ENCODE data around the gene TMEM40.
"Not testable (repeated sequence)": the region's sequence is repeated elsewhere in the genome, so short reads cannot be mapped to it uniquely, and the experiment has no call there.

TMEM40 gene

GRCh38 chr3:12719541-12719940, 39.5 kb downstream of the TMEM40 start:
- no peak for DNase-seq (ENCODE audit: low spot score)

DNA sequence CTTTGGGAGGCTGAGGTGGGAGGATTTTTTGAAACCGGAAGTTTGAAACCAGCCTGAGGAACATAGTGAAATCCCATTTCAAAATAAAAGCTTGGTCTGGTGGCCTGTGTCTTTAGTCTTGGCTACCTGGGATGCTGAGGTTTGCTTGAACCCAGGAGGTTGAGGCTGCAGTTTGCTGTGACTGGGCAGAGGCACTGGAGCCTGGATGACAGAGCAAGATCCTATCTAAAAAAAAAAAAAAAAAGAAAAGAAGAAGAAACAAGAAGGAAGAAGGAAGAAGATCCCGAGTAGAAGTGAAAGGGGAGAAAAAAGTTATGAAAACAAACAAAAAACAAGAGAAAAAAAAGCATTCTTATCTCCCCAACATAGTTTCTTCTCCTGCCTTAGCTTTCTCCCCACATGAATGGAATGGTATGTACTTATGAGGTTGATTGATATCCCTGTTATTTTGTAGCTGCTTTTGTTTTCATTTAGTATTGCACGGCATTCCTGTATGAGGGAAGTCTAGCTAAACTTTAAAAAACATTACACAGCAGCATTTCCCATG, 42.4 kb downstream of the TMEM40 start:
- no peak for DNase-seq (ENCODE audit: low spot score)

GRCh38 chr3:12714278-12714677, 44.8 kb downstream of the TMEM40 start:
- DNase-seq (ENCODE audit: low spot score) = no peak

DNA sequence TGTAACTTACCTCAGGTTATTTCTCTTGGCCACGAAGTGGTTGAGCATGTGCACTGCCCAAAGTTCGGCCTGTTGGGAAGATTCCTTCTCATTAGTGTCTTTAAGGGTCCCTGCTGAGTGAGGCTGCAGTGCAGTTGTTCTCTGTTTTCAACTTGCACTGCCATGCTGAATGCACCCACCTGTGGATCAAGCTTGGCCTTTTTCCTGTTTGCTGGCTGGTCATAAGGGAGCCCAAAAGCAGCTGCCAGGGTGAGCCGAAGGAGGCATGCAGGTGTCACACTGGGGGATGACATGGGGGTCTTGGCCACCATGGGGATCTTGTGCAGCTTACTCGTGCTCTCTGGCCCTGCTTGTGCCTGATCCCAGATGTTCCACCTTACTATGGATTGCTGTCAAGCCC, 49.0 kb downstream of the TMEM40 start:
- no peak for DNase-seq (ENCODE audit: low spot score)

- no peak for DNase-seq (ENCODE audit: low spot score)
These were observed 49.7 kb downstream of the TMEM40 start for GRCh38 chr3:12709334-12709733.

- DNase-seq (ENCODE audit: low spot score) = no peak
These were observed 50.4 kb downstream of the TMEM40 start for GRCh38 chr3:12708584-12709192.

GRCh38 chr3:12707449-12707848, 51.6 kb downstream of the TMEM40 start:
- DNase-seq (ENCODE audit: low spot score) = no peak

DNA sequence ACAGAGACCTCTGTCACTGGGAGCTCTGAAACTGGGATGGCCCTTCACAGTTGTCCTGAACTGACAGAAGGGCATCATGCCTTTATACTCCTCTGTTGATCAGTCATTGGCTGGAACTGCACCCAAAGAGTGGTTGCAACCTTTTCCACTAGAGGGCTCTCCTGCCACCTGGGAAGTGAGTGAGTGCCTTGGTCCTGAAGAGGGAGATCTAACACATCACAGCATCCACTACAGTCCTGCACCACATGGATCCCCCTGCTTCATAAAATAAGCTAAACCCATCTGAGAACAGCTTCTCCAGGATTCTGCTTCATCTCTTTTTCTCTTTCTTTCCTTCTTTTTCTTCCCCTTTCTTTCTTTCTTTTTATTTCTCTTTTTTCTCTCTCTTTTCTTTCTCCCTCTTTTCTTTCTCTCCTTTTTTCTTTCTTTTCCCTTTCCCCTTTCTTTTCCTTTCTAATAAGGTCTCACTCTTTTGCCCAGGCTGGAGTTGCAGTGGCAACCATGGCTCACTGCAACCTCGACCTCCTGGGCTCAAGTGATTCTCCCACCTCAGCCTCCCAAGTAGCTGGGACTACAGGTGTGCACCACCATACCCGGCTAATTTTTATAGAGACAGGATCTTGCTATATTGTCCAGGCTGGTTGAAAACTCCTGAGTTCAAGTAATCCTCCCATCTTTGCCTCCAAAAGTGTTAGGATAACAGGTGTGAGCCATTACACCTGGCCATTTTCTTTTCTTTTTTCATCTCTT, 52.4 kb downstream of the TMEM40 start:
- DNase-seq (ENCODE audit: low spot score) = no peak

GRCh38 chr3:12705981-12706380, 53.1 kb downstream of the TMEM40 start:
- no peak for DNase-seq (ENCODE audit: low spot score)

GRCh38 chr3:12705374-12705926, 53.6 kb downstream of the TMEM40 start:
- DNase-seq (ENCODE audit: low spot score) = no peak

- DNase-seq (ENCODE audit: low spot score) = no peak
These were observed 56.6 kb downstream of the TMEM40 start for GRCh38 chr3:12702501-12702900.

DNA sequence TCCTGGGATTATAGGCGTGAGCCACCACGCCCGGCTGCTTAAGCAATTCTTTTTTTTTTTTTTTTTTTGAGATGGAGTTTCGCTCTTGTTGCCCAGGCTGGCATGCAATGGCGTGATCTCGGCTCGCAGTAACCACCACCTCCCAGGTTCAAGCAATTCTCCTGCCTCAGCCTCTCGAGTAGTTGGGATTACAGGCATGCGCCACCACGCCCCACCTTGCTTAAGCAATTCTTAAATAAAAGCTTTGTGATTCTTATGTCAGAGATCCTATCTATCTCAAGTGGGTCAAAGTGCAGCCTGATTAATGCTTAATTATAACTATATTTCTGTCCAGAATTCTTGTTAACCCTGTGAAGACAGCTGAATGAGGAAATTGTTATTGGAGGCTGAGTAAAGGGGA, 57.5 kb downstream of the TMEM40 start:
- not testable (repeated sequence) for DNase-seq (ENCODE audit: low spot score)

- DNase-seq (ENCODE audit: low spot score) = no peak
These were observed 58.3 kb downstream of the TMEM40 start for GRCh38 chr3:12700800-12701199.

- no peak for DNase-seq (ENCODE audit: low spot score)
These were observed 63.1 kb downstream of the TMEM40 start for GRCh38 chr3:12695916-12696315.

- no peak for DNase-seq (ENCODE audit: low spot score)
These were observed 63.9 kb downstream of the TMEM40 start for GRCh38 chr3:12695112-12695511.

DNA sequence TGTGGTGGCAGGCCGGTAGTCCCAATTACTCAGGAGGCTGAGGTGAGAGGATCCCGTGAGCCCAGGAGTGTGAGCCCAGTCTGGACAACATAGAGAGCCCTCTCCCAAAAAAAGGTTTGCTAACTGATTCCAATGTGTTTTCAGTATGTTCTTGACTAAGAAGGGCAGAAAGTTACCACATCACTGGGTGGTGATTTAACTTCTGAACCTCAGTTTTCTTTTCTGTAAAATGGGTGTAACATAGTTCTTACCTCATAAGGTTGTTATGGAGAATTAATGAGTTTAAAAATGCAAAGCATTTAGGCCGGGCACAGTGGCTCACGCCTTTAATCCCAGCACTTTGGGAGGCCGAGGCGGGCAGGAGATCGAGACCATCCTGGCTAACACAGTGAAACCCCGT, 66.6 kb downstream of the TMEM40 start:
- no peak for DNase-seq (ENCODE audit: low spot score)

- DNase-seq (ENCODE audit: low spot score) = no peak
These were observed 68.9 kb downstream of the TMEM40 start for GRCh38 chr3:12689997-12690711.

GRCh38 chr3:12687948-12688347, 71.1 kb downstream of the TMEM40 start:
- no peak for DNase-seq (ENCODE audit: low spot score)

- no peak for DNase-seq (ENCODE audit: low spot score)
These were observed 73.0 kb downstream of the TMEM40 start for GRCh38 chr3:12686096-12686495.
